Measurements from ENCODE around the gene GNAT2. TPM values are rescaled to one million over a fixed set of nuclear protein-coding genes. Genes with fewer than 3 reads are reported as not detected.
A peak's percentile ranks its signal among the peaks of the same experiment; 100 is the strongest.
"Not testable (repeated sequence)": the region's sequence is repeated elsewhere in the genome, so short reads cannot be mapped to it uniquely, and the experiment has no call there.

GNAT2 gene
- not detected for total RNA-seq

DNA sequence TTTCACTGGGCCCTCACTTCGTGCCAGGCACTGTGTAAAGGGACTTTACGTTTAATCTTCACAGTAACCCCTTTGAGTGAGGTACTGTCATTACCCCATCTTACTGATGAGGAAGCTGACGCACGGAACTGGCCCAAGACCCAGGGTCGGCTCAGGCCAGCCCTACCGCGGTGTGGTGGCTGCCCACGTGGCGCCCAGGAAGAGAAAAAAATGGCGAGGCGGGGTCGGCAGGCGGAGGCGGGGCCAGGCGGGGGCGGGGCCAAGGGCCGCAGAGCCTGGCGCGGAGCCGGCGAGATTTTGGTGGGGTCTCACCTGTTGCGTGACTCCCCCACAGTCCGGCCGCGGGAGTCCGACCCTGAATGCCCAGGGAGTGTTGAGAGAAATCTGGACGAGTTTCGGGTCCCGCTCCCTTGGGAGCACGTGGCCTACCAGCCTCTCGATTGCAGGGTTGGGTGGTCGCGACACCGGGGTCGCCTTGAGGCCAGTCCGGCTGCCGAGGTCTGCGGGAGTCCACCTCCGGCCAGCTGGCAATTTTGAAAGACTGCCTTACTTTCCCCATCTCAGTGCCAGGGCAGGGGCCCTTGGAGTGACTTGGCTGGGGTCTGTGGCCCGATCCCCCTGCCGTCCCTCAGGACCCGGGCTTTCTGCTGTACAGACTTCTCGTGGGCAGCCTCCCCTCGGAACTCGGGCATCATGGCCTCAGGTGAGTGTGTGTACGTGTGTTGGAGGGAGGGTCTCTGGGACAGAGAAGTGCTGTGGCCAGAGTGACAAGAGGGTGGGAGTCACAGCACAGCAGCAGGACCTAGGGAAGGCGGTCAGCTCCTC is at the start of gene GNAT2, which contains the start of gene AMPD2:
Gene GNAT2, minus strand, starts transcription at position 41 of the 825 bp plus-strand sequence. CDS start 6,746 bp downstream, outside the sequence.
Gene AMPD2, plus strand, starts transcription at position 262 of the 825 bp plus-strand sequence. CDS start 1,339 bp downstream, outside the sequence.
- Histone ChIP-seq H3K4me1 (peaks cover 0 to 61% (median 37%) of the 10 kb centered on the region in 3 donors), H3K27ac (peak within 1 kb of the TSS; percentile 17 to 85 (median 82)), H3K36me3 (no peaks in the 10 kb centered on the region), H3K9me3 (no peaks in the 10 kb centered on the region), H3K4me3 (peak within 1 kb of the TSS; percentile 37 to 66), H3K27me3 (no peaks in the 10 kb centered on the region)
- 0% methylated on average over 15 of the region's 47 CpGs; no CpG with 5 or more reads in 1 of the 2 donors for WGBS, 2 donors (ENCODE audit: low coverage in 1 of 2)
- TF ChIP-seq POLR2AphosphoS5 (IDR thresholded peaks at IDR 0.05) (peak; percentile 64), POLR2A (IDR thresholded peaks at IDR 0.05) (peak in 1 of 2 donors; percentile 39), EP300 (IDR thresholded peaks at IDR 0.05) (no peak)
- ATAC-seq = peak; percentile 67

DNA sequence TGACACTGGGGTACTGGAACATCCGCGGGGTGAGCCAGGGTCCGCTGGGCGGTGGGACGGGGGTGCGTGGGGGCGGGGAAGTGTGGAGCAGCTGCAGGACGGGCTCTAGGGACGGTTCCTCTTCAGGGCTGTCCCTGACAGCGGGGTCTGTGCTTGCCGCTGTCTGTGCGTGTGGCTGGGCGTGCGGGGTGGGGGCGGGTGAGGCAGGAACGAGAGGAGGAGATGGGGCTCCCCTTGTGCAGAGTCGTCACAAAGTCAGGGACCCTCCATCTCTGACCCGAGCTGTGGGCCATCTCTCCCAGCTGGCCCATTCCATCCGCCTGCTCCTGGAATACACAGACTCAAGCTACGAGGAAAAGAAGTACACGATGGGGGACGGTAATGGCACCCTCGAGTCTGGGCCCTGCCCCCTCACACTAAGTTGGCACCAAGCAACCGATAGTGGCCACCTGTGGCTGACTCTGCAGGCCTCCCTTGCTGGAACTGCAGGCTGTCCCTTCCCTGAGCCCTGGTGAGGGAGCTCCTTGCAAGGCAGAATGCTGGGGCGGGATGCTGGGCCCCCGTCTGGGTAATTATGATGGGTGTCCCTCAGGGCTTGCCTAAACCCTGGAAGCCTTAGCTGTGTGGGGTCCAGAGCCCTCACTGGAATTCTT is 48.8 kb upstream of the GNAT2 start:
- no peaks in the 10 kb centered on the region for H3K27me3 ChIP-seq
- peak overlapping the region; percentile 62 to 72 for H3K4me3 ChIP-seq
- TF ChIP-seq, protein P1, sequence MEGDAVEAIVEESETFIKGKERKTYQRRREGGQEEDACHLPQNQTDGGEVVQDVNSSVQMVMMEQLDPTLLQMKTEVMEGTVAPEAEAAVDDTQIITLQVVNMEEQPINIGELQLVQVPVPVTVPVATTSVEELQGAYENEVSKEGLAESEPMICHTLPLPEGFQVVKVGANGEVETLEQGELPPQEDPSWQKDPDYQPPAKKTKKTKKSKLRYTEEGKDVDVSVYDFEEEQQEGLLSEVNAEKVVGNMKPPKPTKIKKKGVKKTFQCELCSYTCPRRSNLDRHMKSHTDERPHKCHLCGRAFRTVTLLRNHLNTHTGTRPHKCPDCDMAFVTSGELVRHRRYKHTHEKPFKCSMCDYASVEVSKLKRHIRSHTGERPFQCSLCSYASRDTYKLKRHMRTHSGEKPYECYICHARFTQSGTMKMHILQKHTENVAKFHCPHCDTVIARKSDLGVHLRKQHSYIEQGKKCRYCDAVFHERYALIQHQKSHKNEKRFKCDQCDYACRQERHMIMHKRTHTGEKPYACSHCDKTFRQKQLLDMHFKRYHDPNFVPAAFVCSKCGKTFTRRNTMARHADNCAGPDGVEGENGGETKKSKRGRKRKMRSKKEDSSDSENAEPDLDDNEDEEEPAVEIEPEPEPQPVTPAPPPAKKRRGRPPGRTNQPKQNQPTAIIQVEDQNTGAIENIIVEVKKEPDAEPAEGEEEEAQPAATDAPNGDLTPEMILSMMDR (IDR thresholded peaks at IDR 0.05) = no peak
- no peak for TF ChIP-seq POLR2A (IDR thresholded peaks at IDR 0.05)
- TF ChIP-seq POLR2AphosphoS5 (IDR thresholded peaks at IDR 0.05) = no peak
- no peak for TF ChIP-seq EP300 (IDR thresholded peaks at IDR 0.05)
- peak overlapping the region; percentile 7 to 74 (median 64) for H3K27ac ChIP-seq
- no peak for ATAC-seq
- 0% methylated on average over 1 of the region's 26 CpGs; no CpG with 5 or more reads in 1 of the 2 donors for WGBS, 2 donors (ENCODE audit: low coverage in 1 of 2)
- peaks cover 0 to 32% of the 10 kb centered on the region in 2 donors for H3K36me3 ChIP-seq
- peaks cover 0 to 18% (median 3%) of the 10 kb centered on the region in 3 donors for H3K4me1 ChIP-seq
- no peaks in the 10 kb centered on the region for H3K9me3 ChIP-seq

DNA sequence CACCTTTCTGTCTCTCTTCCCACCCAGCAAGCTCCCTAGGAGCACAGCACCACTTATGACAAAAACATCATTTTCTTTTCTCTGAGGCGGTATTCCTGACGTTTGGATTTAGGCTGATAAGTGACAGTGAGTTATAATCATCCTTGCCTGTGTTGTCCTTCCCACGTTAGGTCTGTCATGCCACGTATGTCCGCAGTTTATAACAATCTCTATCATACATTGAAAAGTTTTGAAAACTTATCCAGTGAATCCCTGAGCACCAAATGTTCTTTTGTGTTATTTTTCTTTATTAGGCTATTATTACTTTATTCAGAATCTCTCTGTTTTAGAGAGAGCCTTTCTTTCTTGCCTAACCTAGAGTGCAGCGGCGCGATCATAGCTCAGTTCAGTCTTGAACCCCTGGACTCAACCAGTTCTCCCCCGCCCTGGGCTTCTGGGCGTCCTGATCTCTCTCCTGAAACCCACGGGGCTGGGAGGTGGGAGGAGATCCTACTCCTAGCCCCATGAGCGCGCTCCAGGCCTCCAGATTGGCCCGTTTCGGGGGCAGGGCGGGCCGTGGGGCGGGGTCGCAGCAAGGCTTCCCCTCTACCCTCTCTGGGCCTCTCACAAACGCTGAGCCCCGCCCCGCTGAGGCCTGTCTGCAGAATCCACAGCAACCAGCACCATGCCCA is 48.2 kb upstream of the GNAT2 start, which contains the start of gene GSTM2:
Gene GSTM2, plus strand, starts transcription at position 606 of the 671 bp plus-strand sequence. Its CDS starts 59 bp downstream, at position 665.
- peak; percentile 99 for ATAC-seq
- Histone ChIP-seq H3K36me3 (peaks cover 0 to 29% of the 10 kb centered on the region in 2 donors), H3K9me3 (no peaks in the 10 kb centered on the region), H3K27ac (peak within 1 kb of the TSS; percentile 47 to 74 (median 64)), H3K27me3 (no peaks in the 10 kb centered on the region), H3K4me1 (peaks cover 0 to 18% (median 3%) of the 10 kb centered on the region in 3 donors), H3K4me3 (peak within 1 kb of the TSS; percentile 62 to 72)
- 5 to 7% methylated on average over 7 to 12 of the region's 22 CpGs for WGBS, 2 donors (ENCODE audit: low coverage in 1 of 2)
- peak in 1 of 2 donors; percentile 15 for TF ChIP-seq POLR2A (IDR thresholded peaks at IDR 0.05)
- TF ChIP-seq, protein P1 (IDR thresholded peaks at IDR 0.05) = no peak

DNA sequence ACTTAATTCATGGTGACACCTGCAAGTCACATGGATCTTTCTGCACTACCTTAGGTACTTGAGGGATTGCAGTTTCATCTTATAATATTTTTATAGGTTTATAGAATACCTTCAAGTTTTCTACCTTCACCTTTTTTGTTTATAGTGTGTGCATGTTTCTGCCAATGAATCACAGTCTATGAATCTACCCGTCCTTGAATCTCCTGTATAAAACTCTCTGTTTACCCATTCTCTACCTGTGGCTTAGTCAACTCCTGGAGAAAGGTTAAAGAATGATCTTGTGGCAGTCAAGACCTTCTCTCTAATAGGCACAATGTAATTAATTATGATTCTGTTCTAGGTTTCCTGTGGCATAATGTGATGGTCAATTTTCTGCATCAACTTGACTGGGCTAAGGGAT is 45.3 kb upstream of the GNAT2 start:
- no peak for TF ChIP-seq POLR2AphosphoS5 (IDR thresholded peaks at IDR 0.05)
- no peak for TF ChIP-seq EP300 (IDR thresholded peaks at IDR 0.05)
- TF ChIP-seq, protein P1 (IDR thresholded peaks at IDR 0.05) = no peak
- TF ChIP-seq POLR2A (IDR thresholded peaks at IDR 0.05) = no peak
- 83 to 86% methylated on average over 1 of the region's 1 CpG for WGBS, 2 donors (ENCODE audit: low coverage in 1 of 2)

DNA sequence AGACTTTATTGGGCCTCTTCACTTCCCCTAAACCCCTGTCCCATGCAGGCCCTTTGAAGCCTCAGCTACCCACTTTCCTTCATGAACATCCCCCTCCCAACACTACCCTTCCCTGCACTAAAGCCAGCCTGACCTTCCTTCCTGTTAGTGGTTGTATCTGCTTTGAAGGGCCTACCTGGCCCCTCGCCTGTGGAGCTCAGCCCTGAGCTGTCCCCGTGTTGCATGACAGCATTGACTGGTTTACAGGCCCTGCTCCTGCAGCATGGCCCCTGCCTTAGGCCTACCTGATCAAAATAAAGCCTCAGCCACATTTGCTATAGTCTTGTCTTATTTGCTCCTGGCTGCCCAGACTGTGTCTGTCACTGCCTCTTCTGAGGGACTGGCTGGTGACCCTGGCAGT is 42.0 kb upstream of the GNAT2 start:
- Histone ChIP-seq H3K27me3 (no peaks in the 10 kb centered on the region), H3K4me3 (no peak overlapping the region), H3K9me3 (no peaks in the 10 kb centered on the region), H3K4me1 (peaks cover 0 to 11% (median 3%) of the 10 kb centered on the region in 3 donors), H3K36me3 (peaks cover 0 to 62% of the 10 kb centered on the region in 2 donors), H3K27ac (no peak overlapping the region)
- 60 to 72% methylated on average over 1 to 2 of the region's 2 CpGs for WGBS, 2 donors (ENCODE audit: low coverage in 1 of 2)
- no peak for ATAC-seq
- TF ChIP-seq, protein P1 (IDR thresholded peaks at IDR 0.05) = no peak
- TF ChIP-seq POLR2AphosphoS5 (IDR thresholded peaks at IDR 0.05) (no peak), POLR2A (IDR thresholded peaks at IDR 0.05) (no peak), EP300 (IDR thresholded peaks at IDR 0.05) (no peak)

More for the DNA sequence above, 45.3 kb upstream of the GNAT2 start:
- ATAC-seq = no peak
- H3K4me3 ChIP-seq = no peak overlapping the region
- H3K4me1 ChIP-seq = peaks cover 0 to 18% (median 3%) of the 10 kb centered on the region in 3 donors
- H3K27ac ChIP-seq = no peak overlapping the region
- H3K36me3 ChIP-seq = peaks cover 0 to 44% of the 10 kb centered on the region in 2 donors
- H3K27me3 ChIP-seq = no peaks in the 10 kb centered on the region
- H3K9me3 ChIP-seq = no peaks in the 10 kb centered on the region

GRCh38 chr1:109660691-109661026 is 41.2 kb upstream of the GNAT2 start:
- H3K27me3 ChIP-seq, H3K9me3 ChIP-seq, H3K27ac ChIP-seq, H3K4me3 ChIP-seq, ATAC-seq: not testable (repeated sequence)
- 100% methylated on average over 1 of the region's 4 CpGs; no CpG with 5 or more reads in 1 of the 2 donors for WGBS, 2 donors (ENCODE audit: low coverage in 1 of 2)
- Histone ChIP-seq H3K36me3 (peaks cover 0 to 60% of the 10 kb centered on the region in 2 donors), H3K4me1 (peaks cover 0 to 14% (median 3%) of the 10 kb centered on the region in 3 donors)

Measured in gastroesophageal sphincter (tissue), 4 donors.